H54 (cell line): Measurements from ENCODE around the gene JTB.

Source experiments
- DNase-seq: peaks from one replicate; pipeline ENCODE4 v3.0.0; 2011; ENCODE audit warnings: low spot score, mixed read lengths; ENCODE audit not compliant: insufficient read length
- FAIRE-seq: peaks from 3 replicates; lab custom pipeline; 2011; peaks lifted over from hg19 to GRCh38; lab: Jason Lieb, UNC
- POLR2A ChIP-seq: IDR thresholded peaks from 2 replicates; pipeline ENCODE4 v1.6.1; 2011; ENCODE audit warnings: low read depth, mild to moderate bottlenecking, low read length

The JTB gene

GRCh38 chr1:153938996-153939395, 38.5 kb downstream of the JTB start:
- TF ChIP-seq POLR2A: no peak
- FAIRE-seq: no peak

DNA sequence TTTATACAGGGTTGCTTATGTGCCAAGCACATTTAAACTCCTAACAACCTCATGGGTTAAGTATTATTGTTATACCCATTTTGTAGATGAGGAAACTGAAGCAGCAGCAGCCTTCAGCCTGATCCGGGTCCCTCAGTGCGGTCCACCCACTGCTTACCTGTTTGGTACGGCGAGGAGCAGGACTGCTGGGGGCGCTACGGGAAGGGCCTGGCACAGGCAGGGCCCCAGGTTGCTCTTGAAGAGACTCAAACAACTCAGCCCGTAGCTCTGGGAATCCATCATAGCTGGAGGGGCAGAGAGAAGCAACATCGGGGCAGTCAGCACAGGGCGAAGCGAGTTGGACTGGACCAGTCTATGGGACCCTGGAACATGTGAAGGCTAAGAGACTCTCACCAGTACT, 40.1 kb downstream of the JTB start:
- DNase-seq (no peak), FAIRE-seq (no peak)
- TF ChIP-seq POLR2A: no peak

More at GRCh38 chr1:153938996-153939395, 38.5 kb downstream of the JTB start:
- no peak for DNase-seq

DNA sequence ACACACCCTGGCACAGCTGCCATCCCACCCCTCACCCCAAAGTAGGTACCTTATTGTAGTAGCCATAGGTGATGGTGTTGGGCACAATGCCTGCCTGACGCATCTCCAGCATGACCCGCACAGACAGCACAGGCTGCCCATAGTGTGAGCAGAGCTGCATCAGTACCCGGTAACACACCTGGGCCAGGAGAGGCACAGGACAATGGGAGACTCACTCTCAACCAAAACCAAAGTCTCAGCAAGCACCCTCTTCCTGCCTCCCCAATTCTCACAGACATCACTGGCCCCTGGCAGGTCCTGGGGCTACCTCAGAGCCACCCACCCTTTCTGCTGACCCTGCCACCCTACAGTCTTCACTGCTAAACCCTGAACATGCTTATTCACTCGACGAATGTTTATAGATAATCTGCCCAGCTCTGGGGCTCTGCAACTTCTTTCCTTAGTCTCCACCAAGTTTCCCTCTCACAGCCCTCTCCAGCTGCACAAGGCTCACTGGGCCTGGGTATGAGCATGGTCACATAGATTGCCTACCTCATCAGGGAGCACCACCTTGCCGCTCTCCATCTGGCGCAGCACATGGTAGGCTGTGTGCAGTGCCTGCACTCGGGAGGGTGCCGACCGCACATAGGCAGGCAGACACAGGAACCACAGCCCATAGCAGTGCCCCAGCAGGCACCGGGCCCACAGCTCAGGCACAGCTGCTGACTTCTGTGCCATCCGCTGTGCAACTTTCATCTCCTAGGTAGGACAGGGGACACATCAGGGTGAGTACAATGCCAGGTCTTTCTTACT, 41.3 kb downstream of the JTB start:
- no peak for DNase-seq
- FAIRE-seq: no peak
- TF ChIP-seq POLR2A: no peak

GRCh38 chr1:153934746-153935145, 42.7 kb downstream of the JTB start:
- TF ChIP-seq POLR2A: no peak
- no peak for FAIRE-seq

GRCh38 chr1:153933955-153934354, 43.5 kb downstream of the JTB start:
- TF ChIP-seq POLR2A: no peak
- DNase-seq (no peak), FAIRE-seq (no peak)

More at GRCh38 chr1:153934746-153935145, 42.7 kb downstream of the JTB start:
- no peak for DNase-seq

DNA sequence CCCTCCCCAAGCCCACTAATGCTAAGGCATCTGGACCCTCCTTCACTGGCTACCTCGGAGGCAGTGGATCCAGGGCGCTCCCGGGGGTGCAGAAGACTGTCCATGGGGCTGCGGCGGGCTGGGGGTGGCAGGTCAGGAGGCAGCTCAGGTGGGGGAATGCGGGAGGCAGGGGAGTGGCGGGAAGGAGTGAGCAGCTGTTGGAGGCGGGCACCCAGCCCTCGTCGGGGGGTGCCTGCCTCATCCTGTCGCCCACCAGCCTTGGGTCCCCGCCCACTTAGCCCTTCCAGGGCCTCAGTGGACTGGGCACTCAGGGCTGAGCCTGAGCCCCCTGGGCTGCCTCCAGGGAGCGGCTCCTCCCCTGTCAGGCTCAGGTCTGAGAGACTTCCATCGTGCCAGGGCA, 44.0 kb downstream of the JTB start:
- no peak for DNase-seq
- no peak for TF ChIP-seq POLR2A
- no peak for FAIRE-seq

DNA sequence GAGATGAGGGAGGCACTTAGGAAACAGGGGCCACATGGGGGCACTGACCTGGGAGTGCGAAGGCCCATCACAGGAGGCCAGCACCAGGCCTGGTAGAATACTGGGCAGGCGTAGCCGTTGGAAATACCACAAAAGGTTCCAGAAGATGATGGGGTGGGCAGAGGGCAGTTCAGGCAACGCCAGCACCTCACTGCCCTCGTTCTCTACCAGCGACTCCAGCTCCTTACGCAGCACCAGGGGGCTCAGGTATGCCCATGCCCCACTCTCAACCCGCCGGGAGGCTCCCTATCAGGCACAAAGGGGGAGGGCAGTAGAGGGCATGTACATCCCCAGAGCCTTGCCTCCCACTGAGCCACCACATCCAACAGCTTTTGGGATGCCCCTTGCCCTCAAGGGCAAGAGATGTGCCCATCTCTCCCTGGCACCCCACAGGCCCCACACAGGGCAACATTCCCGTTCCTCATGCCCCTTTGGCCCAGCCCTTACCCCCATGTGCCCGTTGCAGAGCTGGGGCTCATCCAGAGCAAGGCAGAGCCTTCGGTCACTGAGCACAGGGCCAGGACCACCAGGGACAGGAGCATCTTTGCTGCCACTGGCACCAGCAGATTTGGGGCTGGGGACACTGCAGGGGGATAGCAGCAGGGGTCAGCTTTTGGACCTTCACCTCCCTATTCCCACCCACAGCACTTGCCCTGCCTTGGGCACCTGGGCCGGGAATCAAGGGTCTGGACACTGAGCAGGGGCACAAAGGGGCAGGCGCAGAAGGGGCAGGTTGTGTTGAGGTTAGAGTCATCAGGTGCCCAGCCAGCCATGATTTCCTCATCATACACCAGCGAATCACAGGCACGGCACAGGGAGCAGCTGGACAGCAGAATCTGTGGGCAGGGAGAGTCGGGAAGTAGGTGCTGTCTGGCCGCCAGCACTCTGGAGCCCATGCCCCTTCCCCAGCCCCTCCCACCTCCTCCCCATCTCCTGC, 45.0 kb downstream of the JTB start:
- TF ChIP-seq POLR2A: no peak
- FAIRE-seq (no peak), DNase-seq (no peak)

DNA sequence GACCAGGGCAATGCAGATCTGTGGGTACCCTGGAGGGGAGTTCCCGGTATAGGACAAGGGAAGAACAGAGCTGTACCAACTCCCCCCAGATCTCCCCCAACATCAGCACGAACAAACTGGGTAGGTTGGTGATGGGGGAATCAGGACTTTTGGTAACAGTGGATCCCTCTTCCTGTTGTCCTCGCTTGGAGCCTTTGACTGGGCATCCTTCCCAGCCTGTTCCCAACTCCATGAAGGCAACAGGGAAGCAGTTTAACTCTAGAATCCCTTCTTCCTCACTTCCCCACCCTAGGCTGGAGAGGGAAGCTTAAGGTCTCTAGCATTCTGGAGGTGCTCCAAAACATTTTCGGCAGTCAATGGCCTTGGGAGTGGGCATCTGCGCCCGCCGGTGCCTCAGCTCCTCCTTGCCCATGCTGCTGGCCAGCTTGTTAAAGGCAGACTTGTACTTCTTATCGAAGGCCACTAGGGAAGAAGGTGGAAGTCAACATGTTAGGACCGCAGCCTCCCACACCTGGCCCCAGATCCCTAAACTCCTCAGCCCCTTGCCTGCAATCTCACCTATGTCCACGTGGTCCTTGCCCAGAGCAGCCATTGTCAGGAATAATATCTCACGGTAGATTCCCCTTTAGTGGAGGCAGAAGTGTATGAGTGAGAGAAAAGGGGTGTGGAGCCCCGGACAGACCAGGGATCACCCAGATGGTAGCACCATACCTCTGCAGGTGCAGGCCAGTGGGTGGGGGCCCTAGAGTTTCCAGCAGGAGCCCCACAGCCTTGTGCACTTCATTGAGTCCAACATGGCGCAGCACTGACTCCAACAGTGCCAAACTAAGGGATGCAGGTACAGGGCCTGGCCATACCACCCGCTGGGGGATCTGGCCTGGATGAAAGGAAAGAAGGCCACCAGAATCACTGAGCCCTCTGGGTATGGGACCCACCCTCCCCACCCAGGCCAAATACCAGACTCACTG, 47.2 kb downstream of the JTB start:
- DNase-seq (no peak), FAIRE-seq (no peak)
- no peak for TF ChIP-seq POLR2A

DNA sequence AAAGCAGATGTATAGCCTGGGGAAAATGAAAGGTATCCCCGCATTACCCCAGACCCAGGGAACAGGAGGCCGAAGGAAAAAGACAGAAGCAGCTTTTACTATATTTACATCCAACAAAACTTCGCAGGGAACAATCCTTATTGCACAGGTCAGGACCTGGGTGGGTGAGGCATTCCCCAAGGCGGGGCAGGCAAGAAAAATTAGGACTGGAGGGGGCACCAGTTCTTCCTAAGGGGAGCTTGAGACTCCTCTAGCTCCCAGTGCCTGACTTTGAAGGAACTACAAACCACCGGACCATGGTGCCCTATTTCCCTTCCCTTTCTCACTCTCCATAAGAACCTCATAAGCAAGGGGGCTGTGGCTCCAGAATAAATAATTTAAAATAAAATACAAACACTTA, 48.0 kb downstream of the JTB start:
- DNase-seq (no peak), FAIRE-seq (no peak)
- TF ChIP-seq POLR2A: no peak

GRCh38 chr1:153928791-153929341, 48.6 kb downstream of the JTB start:
- FAIRE-seq (no peak), DNase-seq (no peak)
- no peak for TF ChIP-seq POLR2A

- FAIRE-seq (no peak), DNase-seq (no peak)
- no peak for TF ChIP-seq POLR2A
Observed at GRCh38 chr1:153928245-153928644, 49.2 kb downstream of the JTB start.

DNA sequence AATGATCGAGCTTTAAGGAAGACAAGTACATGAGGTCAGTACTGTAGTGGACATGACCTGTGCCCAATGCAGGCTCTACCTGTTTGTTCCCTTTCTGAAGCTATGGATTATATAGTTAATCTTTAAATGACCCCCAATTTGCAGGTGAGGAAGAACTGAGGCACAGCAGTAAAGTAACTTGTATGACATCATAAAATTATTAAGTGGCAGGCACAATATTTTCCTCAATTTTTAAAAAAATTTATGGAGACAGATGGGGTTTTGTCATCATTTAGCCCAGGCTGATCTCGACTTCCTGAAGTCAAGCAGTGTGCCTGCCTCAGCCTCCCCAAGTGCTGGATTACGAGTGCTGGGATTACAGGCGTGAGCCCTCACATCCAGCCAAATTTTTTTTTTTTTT, 51.1 kb downstream of the JTB start:
- no peak for DNase-seq
- no peak for FAIRE-seq
- TF ChIP-seq POLR2A: no peak
